ENCODE data around the gene PRELID3B.

GRCh38 chr20:59004763-59005522, 37.6 kb downstream of the PRELID3B start:
- TF ChIP-seq CTCF (conservative IDR thresholded peaks at IDR 0.05; ENCODE audit: low read length) (no peak), EZH2phosphoT487 (IDR thresholded peaks at IDR 0.05; ENCODE audit: borderline replicate concordance) (no peak)

Data from Loucy (cell line).